ENCODE data around the gene PRDM12. TPM values are rescaled to one million over a fixed set of nuclear protein-coding genes. Genes with fewer than 3 reads are reported as not detected.

The PRDM12 gene
- total RNA-seq, 1 donor from 2014 or later = not detected

DNA sequence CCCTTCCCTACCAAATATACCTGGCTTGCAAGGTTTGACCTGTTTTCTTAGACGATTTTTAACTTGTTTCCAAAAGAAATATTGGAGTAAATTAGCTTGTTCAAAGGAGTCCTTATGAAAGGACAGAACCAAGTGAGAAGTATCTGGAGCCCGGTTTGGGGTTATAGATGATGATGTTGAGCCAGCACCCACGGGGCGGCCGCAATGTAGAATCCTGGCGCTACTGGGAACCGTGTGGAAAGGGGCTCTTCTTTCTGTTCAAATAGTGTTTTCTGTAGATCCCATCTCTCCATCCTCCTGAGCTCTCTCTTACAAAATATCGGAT lies 28.7 kb downstream of the PRDM12 start:
- H3K4me1 ChIP-seq = peaks cover 33% of the 10 kb centered on the region

DNA sequence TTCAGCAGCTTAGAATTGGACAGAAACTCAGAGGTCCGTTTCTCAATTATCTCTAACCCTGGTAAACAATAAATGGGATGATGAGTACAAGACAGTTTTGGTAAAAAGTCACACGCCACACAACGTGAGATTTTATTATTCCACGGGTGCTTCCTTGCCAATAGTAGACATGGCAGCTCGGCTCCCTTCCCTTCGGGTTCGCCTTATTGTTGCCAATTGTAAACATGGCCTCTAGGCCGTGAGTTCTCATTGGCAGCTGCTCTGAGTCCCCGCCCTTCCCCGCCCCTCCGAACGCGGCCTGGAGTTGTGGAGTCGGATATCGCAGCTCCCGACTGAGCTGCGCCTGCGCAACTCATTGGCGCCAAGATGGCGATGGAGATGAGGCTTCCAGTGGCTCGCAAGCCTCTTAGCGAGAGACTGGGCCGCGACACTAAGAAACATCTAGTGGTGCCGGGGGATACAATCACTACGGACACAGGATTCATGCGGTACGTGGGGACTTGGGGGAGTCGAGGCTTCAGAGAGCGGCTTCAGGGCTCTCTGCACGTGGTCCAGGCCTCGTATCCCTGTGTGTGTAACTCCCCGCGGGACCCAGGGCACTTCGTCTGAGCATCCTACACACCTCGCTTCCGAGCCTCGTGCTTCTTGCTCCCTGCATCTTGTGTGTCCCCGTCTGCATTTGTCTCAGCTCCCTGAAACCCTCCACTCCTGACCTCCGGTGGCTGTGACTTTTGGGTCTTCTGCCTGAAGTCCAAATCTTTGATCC lies 29.2 kb downstream of the PRDM12 start, which contains the start of gene EXOSC2:
TSS of gene EXOSC2 (plus strand) at position 355 of the 766 bp plus-strand sequence. CDS start at position 367, 12 bp downstream.
- peaks cover 33% of the 10 kb centered on the region for H3K4me1 ChIP-seq
- no peaks in the 10 kb centered on the region for H3K27me3 ChIP-seq
- DNase-seq (ENCODE audit: extremely low spot score in 2 of 2) = peak; percentile 97 to 98
- TF ChIP-seq, protein P1, sequence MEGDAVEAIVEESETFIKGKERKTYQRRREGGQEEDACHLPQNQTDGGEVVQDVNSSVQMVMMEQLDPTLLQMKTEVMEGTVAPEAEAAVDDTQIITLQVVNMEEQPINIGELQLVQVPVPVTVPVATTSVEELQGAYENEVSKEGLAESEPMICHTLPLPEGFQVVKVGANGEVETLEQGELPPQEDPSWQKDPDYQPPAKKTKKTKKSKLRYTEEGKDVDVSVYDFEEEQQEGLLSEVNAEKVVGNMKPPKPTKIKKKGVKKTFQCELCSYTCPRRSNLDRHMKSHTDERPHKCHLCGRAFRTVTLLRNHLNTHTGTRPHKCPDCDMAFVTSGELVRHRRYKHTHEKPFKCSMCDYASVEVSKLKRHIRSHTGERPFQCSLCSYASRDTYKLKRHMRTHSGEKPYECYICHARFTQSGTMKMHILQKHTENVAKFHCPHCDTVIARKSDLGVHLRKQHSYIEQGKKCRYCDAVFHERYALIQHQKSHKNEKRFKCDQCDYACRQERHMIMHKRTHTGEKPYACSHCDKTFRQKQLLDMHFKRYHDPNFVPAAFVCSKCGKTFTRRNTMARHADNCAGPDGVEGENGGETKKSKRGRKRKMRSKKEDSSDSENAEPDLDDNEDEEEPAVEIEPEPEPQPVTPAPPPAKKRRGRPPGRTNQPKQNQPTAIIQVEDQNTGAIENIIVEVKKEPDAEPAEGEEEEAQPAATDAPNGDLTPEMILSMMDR (IDR thresholded peaks at IDR 0.05) = no peak
- TF ChIP-seq POLR2A (IDR thresholded peaks at IDR 0.05) (peak in 1 of 2 donors; percentile 62), POLR2AphosphoS5 (IDR thresholded peaks at IDR 0.05; ENCODE audit: insufficient read depth in 1 of 2, low read depth in 1 of 2) (peak; percentile 94 to 95)
- H3K36me3 ChIP-seq = peaks cover 2 to 31% of the 10 kb centered on the region in 2 donors
- H3K27ac ChIP-seq = peak within 1 kb of the TSS; percentile 44
- no peaks in the 10 kb centered on the region for H3K9me3 ChIP-seq
- peak within 1 kb of the TSS; percentile 72 to 87 for H3K4me3 ChIP-seq
- intact Hi-C loops (cut with DNase I) = no loop called here

More for the DNA sequence above, 28.7 kb downstream of the PRDM12 start:
- Histone ChIP-seq H3K4me3 (peak overlapping the region; percentile 72 to 87), H3K27ac (peak overlapping the region; percentile 44), H3K9me3 (no peaks in the 10 kb centered on the region), H3K36me3 (peaks cover under 1 to 25% of the 10 kb centered on the region in 2 donors), H3K27me3 (no peaks in the 10 kb centered on the region)
- TF ChIP-seq, protein P1 (IDR thresholded peaks at IDR 0.05) = no peak
- no peak for TF ChIP-seq POLR2A (IDR thresholded peaks at IDR 0.05)
- TF ChIP-seq POLR2AphosphoS5 (IDR thresholded peaks at IDR 0.05; ENCODE audit: insufficient read depth in 1 of 2, low read depth in 1 of 2) = no peak
- no peak for DNase-seq (ENCODE audit: extremely low spot score in 2 of 2)
- intact Hi-C loops (cut with DNase I) = no loop called here

DNA sequence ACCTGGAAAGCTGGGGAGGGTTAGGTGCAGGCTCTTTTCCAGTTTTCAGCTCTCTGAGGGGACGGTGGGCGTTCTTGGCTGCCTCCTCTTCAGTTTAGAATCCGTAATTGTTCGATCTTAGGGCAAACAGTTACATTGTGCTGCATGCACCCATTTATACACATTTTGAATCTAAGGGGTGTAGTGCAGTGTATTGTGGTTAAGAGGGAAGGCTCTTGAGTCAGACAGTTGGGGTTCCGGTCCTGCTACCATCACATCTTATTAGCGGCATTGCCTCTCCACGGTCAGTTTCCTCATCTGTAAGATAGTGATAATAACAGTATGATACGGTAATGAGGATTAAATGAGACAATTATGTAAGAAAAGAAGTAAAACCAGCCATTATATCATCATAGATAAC lies 29.8 kb downstream of the PRDM12 start:
- Histone ChIP-seq H3K4me1 (peaks cover 33% of the 10 kb centered on the region), H3K36me3 (peaks cover 2 to 37% of the 10 kb centered on the region in 2 donors), H3K4me3 (peak overlapping the region; percentile 72 to 87), H3K9me3 (no peaks in the 10 kb centered on the region), H3K27me3 (no peaks in the 10 kb centered on the region), H3K27ac (peak overlapping the region; percentile 44)
- no peak for TF ChIP-seq POLR2AphosphoS5 (IDR thresholded peaks at IDR 0.05; ENCODE audit: insufficient read depth in 1 of 2, low read depth in 1 of 2)
- no peak for TF ChIP-seq POLR2A (IDR thresholded peaks at IDR 0.05)
- TF ChIP-seq, protein P1 (IDR thresholded peaks at IDR 0.05) = no peak
- DNase-seq (ENCODE audit: extremely low spot score in 2 of 2) = no peak
- intact Hi-C loops (cut with DNase I) = no loop called here

DNA sequence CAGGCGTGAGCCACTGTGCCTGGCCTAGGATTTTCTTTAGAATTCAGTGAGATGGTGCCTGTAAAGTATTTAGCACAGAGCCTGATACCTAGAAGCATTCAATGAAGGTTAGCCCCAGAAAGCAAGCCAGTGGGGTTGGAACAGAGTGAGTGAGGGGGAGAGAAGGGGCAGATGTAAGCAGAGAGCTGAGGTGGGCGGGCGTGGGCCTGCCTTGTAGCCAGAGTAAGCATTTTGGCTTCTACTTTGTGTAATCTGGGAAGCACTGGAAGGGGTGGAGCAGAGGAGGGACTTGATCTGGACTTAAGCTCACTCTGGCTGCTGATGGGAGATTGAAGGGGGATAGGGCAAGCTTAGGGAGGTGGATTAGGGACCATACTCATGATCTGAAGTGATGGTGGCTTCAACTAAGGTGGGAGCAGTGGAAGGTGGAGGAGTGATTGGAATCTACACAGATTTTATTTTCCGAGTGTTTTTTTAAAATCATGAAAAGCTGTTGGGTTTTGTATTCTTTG lies 31.8 kb downstream of the PRDM12 start:
- H3K9me3 ChIP-seq = no peaks in the 10 kb centered on the region
- H3K27ac ChIP-seq = no peak overlapping the region
- H3K4me1 ChIP-seq = peaks cover 32% of the 10 kb centered on the region
- H3K4me3 ChIP-seq = no peak overlapping the region
- intact Hi-C loops (cut with DNase I) = no loop called here
- TF ChIP-seq POLR2AphosphoS5 (IDR thresholded peaks at IDR 0.05; ENCODE audit: insufficient read depth in 1 of 2, low read depth in 1 of 2) (no peak), POLR2A (IDR thresholded peaks at IDR 0.05) (no peak)
- TF ChIP-seq, protein P1 (IDR thresholded peaks at IDR 0.05) = no peak
- H3K27me3 ChIP-seq = no peaks in the 10 kb centered on the region
- DNase-seq (ENCODE audit: extremely low spot score in 2 of 2) = no peak
- peaks cover 2 to 38% of the 10 kb centered on the region in 2 donors for H3K36me3 ChIP-seq

DNA sequence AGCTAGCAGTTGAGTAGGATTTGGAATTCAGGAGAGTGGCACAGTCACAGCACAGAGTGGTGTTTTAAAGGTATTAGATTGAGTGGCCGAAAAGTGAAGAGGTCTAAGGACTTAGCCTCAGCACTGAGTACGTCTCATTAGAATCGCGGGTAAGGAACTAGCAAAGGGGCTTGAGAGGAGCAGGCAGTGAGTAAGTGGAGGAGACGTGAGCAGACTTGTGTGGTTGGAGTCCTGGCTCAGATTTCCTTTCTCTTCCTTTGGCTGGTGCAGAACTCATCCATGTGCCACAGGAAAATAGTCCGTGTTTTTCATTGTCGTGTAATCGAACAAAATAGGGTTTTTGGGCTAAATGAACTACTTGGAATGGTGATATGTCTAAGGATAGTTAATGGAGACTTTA lies 32.6 kb downstream of the PRDM12 start:
- DNase-seq (ENCODE audit: extremely low spot score in 2 of 2) = no peak
- H3K9me3 ChIP-seq = no peaks in the 10 kb centered on the region
- H3K4me3 ChIP-seq = no peak overlapping the region
- intact Hi-C loops (cut with DNase I) = no loop called here
- peaks cover 37% of the 10 kb centered on the region for H3K4me1 ChIP-seq
- H3K27me3 ChIP-seq = no peaks in the 10 kb centered on the region
- no peak overlapping the region for H3K27ac ChIP-seq
- peaks cover 2 to 45% of the 10 kb centered on the region in 2 donors for H3K36me3 ChIP-seq
- no peak for TF ChIP-seq POLR2A (IDR thresholded peaks at IDR 0.05)
- TF ChIP-seq, protein P1 (IDR thresholded peaks at IDR 0.05) = no peak
- no peak for TF ChIP-seq POLR2AphosphoS5 (IDR thresholded peaks at IDR 0.05; ENCODE audit: insufficient read depth in 1 of 2, low read depth in 1 of 2)

All from vagina (tissue), 2 donors.